Measurements from ENCODE around the gene ZNF419.

GRCh38 chr19:57511484-57511883, 23.9 kb downstream of the ZNF419 start:
- no peak for TF ChIP-seq RAD21 (IDR thresholded peaks at IDR 0.05; ENCODE audit: low read depth)
- TF ChIP-seq POLR2A (IDR thresholded peaks at IDR 0.05; ENCODE audit: borderline replicate concordance, extremely low read depth, insufficient read depth, insufficient read length) = no peak
- no peak for TF ChIP-seq SIN3A (IDR thresholded peaks at IDR 0.05; ENCODE audit: low read depth)

Data from HCT116 (cell line).